H1 (cell line): ENCODE results near the gene WNK2. TPM values are rescaled to one million over a fixed set of nuclear protein-coding genes. Genes with fewer than 3 reads are reported as not detected.

Experiments
- CTCF ChIA-PET: fragments of 300-600 bp; sonication (Branson Sonifier 250); formaldehyde crosslinking; loops from one replicate; lab custom pipeline; 2021; ENCODE audit not compliant: partially characterized antibody; lab: Charles Lee
- POLR2A ChIA-PET: fragments of 300-600 bp; sonication (Branson Sonifier 250); formaldehyde crosslinking; loops from one replicate; lab custom pipeline; 2021; ENCODE audit warnings: inconsistent platforms; ENCODE audit not compliant: partially characterized antibody; lab: Charles Lee
- DNase-seq, 2 experiments: peaks; one replicate each; pipeline versions ENCODE4 v3.0.0 to v3.0.0-alpha.2; 2010 to 2022; ENCODE audit warnings: low spot score in 2 of 2, low read depth in 1 of 2, mixed read lengths in 1 of 2
- FAIRE-seq: peaks from 2 replicates; lab custom pipeline; 2011; peaks lifted over from hg19 to GRCh38; lab: Jason Lieb, UNC
- H2AFZ ChIP-seq: 2 replicates; pipeline ENCODE4 v1.8.1; 2012; ENCODE audit warnings: low read length, inconsistent platforms
- H2AK5ac ChIP-seq: 2 replicates; pipeline ENCODE4 v1.6.1; 2013; ENCODE audit warnings: low read depth, low read length
- H2BK120ac ChIP-seq: replicated peaks from 2 replicates; pipeline ENCODE3; 2013; ENCODE audit warnings: low read depth, low read length, inconsistent platforms
- H2BK12ac ChIP-seq: 2 replicates; pipeline ENCODE4 v1.6.1; 2013; ENCODE audit warnings: low read depth, low read length
- H2BK15ac ChIP-seq: 2 replicates; pipeline ENCODE4 v1.6.1; 2013; ENCODE audit warnings: low read length
- H2BK20ac ChIP-seq: 2 replicates; pipeline ENCODE4 v1.6.1; 2013; ENCODE audit warnings: low read length
- H2BK5ac ChIP-seq: 2 replicates; pipeline ENCODE4 v1.6.1; 2013; ENCODE audit warnings: low read depth, low read length
- H3K14ac ChIP-seq: 2 replicates; pipeline ENCODE4 v1.6.1; 2013; ENCODE audit warnings: inconsistent platforms; ENCODE audit not compliant: insufficient read length
- H3K18ac ChIP-seq: 2 replicates; pipeline ENCODE4 v1.6.1; 2013; ENCODE audit warnings: low read length; ENCODE audit errors: extremely low read depth
- H3K23ac ChIP-seq: 2 replicates; pipeline ENCODE4 v1.6.1; 2013; ENCODE audit warnings: inconsistent platforms; ENCODE audit not compliant: insufficient read length
- H3K23me2 ChIP-seq: 2 replicates; pipeline ENCODE4 v1.6.1; 2013; ENCODE audit warnings: low read depth, low read length
- H3K27ac ChIP-seq: 2 replicates; pipeline ENCODE4 v1.6.1; 2011; ENCODE audit warnings: low read depth, low read length, inconsistent platforms
- H3K27me3 ChIP-seq, 4 experiments: replicated peaks in 1 of 4; 1 replicate in 1 of 4; 2 replicates in 3 of 4; pipeline versions ENCODE4 v1.6.1 to v1.8.1; 2011 to 2013; ENCODE audit warnings: low read length in 3 of 4, mild to moderate bottlenecking in 3 of 4, inconsistent platforms in 2 of 4, mixed read lengths in 2 of 4, moderate library complexity in 1 of 4; ENCODE audit not compliant: control insufficient read depth in 3 of 4, insufficient read depth in 3 of 4; ENCODE audit errors: extremely low read depth in 1 of 4
- H3K36me3 ChIP-seq, 4 experiments: 2 replicates each; pipeline versions ENCODE4 v1.6.1 to v1.8.1; 2011 to 2013; ENCODE audit warnings: mild to moderate bottlenecking in 4 of 4, low read length in 3 of 4, moderate library complexity in 2 of 4, control low read depth in 1 of 4, inconsistent platforms in 1 of 4; ENCODE audit not compliant: insufficient read depth in 4 of 4, control insufficient read depth in 2 of 4
- H3K4ac ChIP-seq: replicated peaks from 2 replicates; pipeline ENCODE3; 2013; ENCODE audit warnings: low read length, low read depth, mixed read lengths, inconsistent platforms; ENCODE audit not compliant: insufficient read length
- H3K4me1 ChIP-seq, 4 experiments: replicated peaks in 1 of 4; 1 replicate in 1 of 4; 2 replicates in 3 of 4; pipeline versions ENCODE4 v1.6.1 to v1.8.1; 2011 to 2013; ENCODE audit warnings: low read length in 3 of 4, inconsistent platforms in 2 of 4, mixed read lengths in 1 of 4; ENCODE audit not compliant: insufficient read depth in 4 of 4, control insufficient read depth in 3 of 4
- H3K4me2 ChIP-seq, 2 experiments: 2 replicates each; pipeline versions ENCODE4 v1.6.1 to v1.8.1; 2011 to 2013; ENCODE audit warnings: low read depth in 2 of 2, low read length in 2 of 2, control low read depth in 1 of 2, inconsistent platforms in 1 of 2, mild to moderate bottlenecking in 1 of 2; ENCODE audit not compliant: insufficient read depth in 1 of 2
- H3K4me3 ChIP-seq, 4 experiments: fragments of 200-600, 300-600 bp in 1 of 4; sonication (generic), shearing (Covaris generic), sonication (Bioruptor Twin) in 1 of 4; 2 replicates each; pipeline versions ENCODE4 v1.5.1 to v1.8.1; 2011 to 2016; ENCODE audit warnings: low read length in 4 of 4, low read depth in 3 of 4, control low read depth in 2 of 4, inconsistent platforms in 2 of 4, mild to moderate bottlenecking in 2 of 4, mixed read lengths in 1 of 4, moderate library complexity in 1 of 4; ENCODE audit not compliant: insufficient read depth in 2 of 4; ENCODE audit errors: extremely low read depth in 1 of 4
- H3K56ac ChIP-seq: replicated peaks from 2 replicates; pipeline ENCODE3; 2013; ENCODE audit warnings: low read depth, mild to moderate bottlenecking, mixed read lengths, low read length, inconsistent platforms; ENCODE audit not compliant: insufficient read length
- H3K79me1 ChIP-seq: 2 replicates; pipeline ENCODE4 v1.6.1; 2013; ENCODE audit warnings: low read depth, low read length, control low read depth
- H3K79me2 ChIP-seq, 2 experiments: 2 replicates each; pipeline versions ENCODE4 v1.6.1 to v1.8.1; 2012 to 2013; ENCODE audit warnings: low read length in 2 of 2, mild to moderate bottlenecking in 2 of 2, inconsistent platforms in 1 of 2; ENCODE audit not compliant: insufficient read depth in 2 of 2, control insufficient read depth in 1 of 2
- H3K9ac ChIP-seq, 4 experiments: replicated peaks in 1 of 4; 1 replicate in 1 of 4; 2 replicates in 3 of 4; pipeline versions ENCODE4 v1.6.1 to v1.8.1; 2011 to 2013; ENCODE audit warnings: low read depth in 3 of 4, low read length in 3 of 4, control low read depth in 2 of 4, mild to moderate bottlenecking in 2 of 4, moderate library complexity in 2 of 4, inconsistent platforms in 1 of 4; ENCODE audit errors: extremely low read depth in 1 of 4
- H3K9me3 ChIP-seq, 2 experiments: 2 replicates each; pipeline versions ENCODE4 v1.6.1 to v1.8.1; 2012 to 2013; ENCODE audit warnings: mild to moderate bottlenecking in 2 of 2, moderate library complexity in 2 of 2, control low read depth in 1 of 2, inconsistent platforms in 1 of 2, low read depth in 1 of 2, low read length in 1 of 2, mixed read lengths in 1 of 2; ENCODE audit not compliant: insufficient read depth in 2 of 2
- H4K20me1 ChIP-seq, 2 experiments: replicated peaks in 1 of 2; 2 replicates each; pipeline versions ENCODE3 to v1.8.1; 2011 to 2013; ENCODE audit warnings: inconsistent platforms in 2 of 2, low read length in 2 of 2, mild to moderate bottlenecking in 1 of 2; ENCODE audit not compliant: insufficient read depth in 2 of 2, control insufficient read depth in 1 of 2
- H4K5ac ChIP-seq: 2 replicates; pipeline ENCODE4 v1.6.1; 2013; ENCODE audit warnings: low read length, low read depth, mixed read lengths, inconsistent platforms; ENCODE audit not compliant: insufficient read length
- H4K8ac ChIP-seq: 2 replicates; pipeline ENCODE4 v1.8.0; 2013; ENCODE audit warnings: mild to moderate bottlenecking, moderate library complexity, low read length, inconsistent platforms; ENCODE audit not compliant: insufficient read depth; ENCODE audit errors: extremely low read depth
- H4K91ac ChIP-seq: replicated peaks from 2 replicates; pipeline ENCODE3; 2013; ENCODE audit warnings: low read length, mixed read lengths, inconsistent platforms; ENCODE audit not compliant: insufficient read length
- BCL11A ChIP-seq, 2 experiments: IDR thresholded peaks; one replicate each; pipeline ENCODE4 v1.6.1; 2011; ENCODE audit warnings: low read depth in 2 of 2, low read length in 2 of 2, mild to moderate bottlenecking in 2 of 2
- CBX8 ChIP-seq: fragments of 300-800, 300-1000 bp; sonication (generic); IDR thresholded peaks from 2 replicates; pipeline ENCODE4 v1.7.1; 2016; ENCODE audit warnings: low read depth, low read length, borderline replicate concordance
- CREB1 ChIP-seq: IDR thresholded peaks from 2 replicates; pipeline ENCODE4 v1.6.1; 2012; ENCODE audit warnings: inconsistent platforms
- MAFK ChIP-seq: IDR thresholded peaks from 2 replicates; pipeline ENCODE4 v1.6.1; 2012; ENCODE audit warnings: low read depth, mild to moderate bottlenecking, improper control_type of control experiment, low read length
- NANOG ChIP-seq: IDR thresholded peaks from 2 replicates; pipeline ENCODE4 v1.6.1; 2011; ENCODE audit warnings: low read length, low read depth, mild to moderate bottlenecking, inconsistent platforms; ENCODE audit not compliant: insufficient read depth, poor library complexity, severe bottlenecking
- POLR2AphosphoS5 ChIP-seq: IDR thresholded peaks from 2 replicates; pipeline ENCODE4 v1.6.1; 2011; ENCODE audit warnings: low read depth, low read length
- RAD21 ChIP-seq, 2 experiments: IDR thresholded peaks in 1 of 2; conservative IDR thresholded peaks in 1 of 2; 2 replicates each; pipeline ENCODE4 v1.6.1; 2011; ENCODE audit warnings: low read depth in 2 of 2, low read length in 2 of 2, improper control_type of control experiment in 1 of 2, inconsistent platforms in 1 of 2, mild to moderate bottlenecking in 1 of 2, moderate library complexity in 1 of 2
- TBP ChIP-seq: IDR thresholded peaks from 2 replicates; pipeline ENCODE4 v1.6.1; 2011; ENCODE audit warnings: low read depth, low read length, improper control_type of control experiment
- ZNF274 ChIP-seq: IDR thresholded peaks from 2 replicates; pipeline ENCODE4 v1.7.0; 2012; ENCODE audit warnings: low read length, borderline replicate concordance; ENCODE audit errors: extremely low read depth
- WGBS, 2 experiments: shearing (Covaris generic) in 1 of 2; methylation state at CpG; one replicate each; pipeline versions ENCODE4 v1.1.6 to v1.1.7; 2013 to 2015; ENCODE audit warnings: low lambda C conversion rate in 2 of 2, mixed read lengths in 2 of 2, inconsistent platforms in 1 of 2, low coverage in 1 of 2, missing lambda C conversion rate in 1 of 2; ENCODE audit not compliant: insufficient replicate concordance in 2 of 2, insufficient coverage in 1 of 2, insufficient read length in 1 of 2; ENCODE audit errors: extremely low coverage in 1 of 2, missing lambda C conversion rate in 1 of 2; 5-methylcytosine and 5-hydroxymethylcytosine counted together
- polyA plus RNA-seq, 7 experiments: library from polyadenylated mRNA; depleted of rRNA in 3 of 7; stranded (reverse) in 5 of 7; unstranded in 2 of 7; fragments of >200 nt in 5 of 7; fragments of 200-250 nt in 2 of 7; gene quantifications; 1 replicate in 5 of 7; 2 replicates in 1 of 7; 4 replicates in 1 of 7; pipeline versions ENCODE4 v1.2.1 to v1.2.3, GENCODE V29; 2011 to 2013; ENCODE audit warnings: missing spikeins in 2 of 7, mixed read lengths in 2 of 7
- total RNA-seq: library from RNA; stranded (reverse); fragmentation: NEBNext Ultra II Directional; extraction: Animal tissue kit (Norgen Biotek cat#: 25700); gene quantifications from 2 replicates; pipeline ENCODE4 v1.2.1, GENCODE V29; 2021
- TF ChIP-seq, protein P1 (sequence below): IDR thresholded peaks from 2 replicates; pipeline ENCODE4 v1.6.1; 2012; ENCODE audit warnings: low read length, inconsistent platforms
- TF ChIP-seq, protein P2 (sequence below): IDR thresholded peaks from 2 replicates; pipeline ENCODE4 v1.6.1; 2012; ENCODE audit warnings: inconsistent platforms

WNK2 gene
- total and polyA plus RNA-seq, 2 of the 8 experiments (the other 6 are each of a cell fraction or from before 2014, with no cell fraction given): 12.0 to 87.2 TPM

- H3K23ac ChIP-seq: no peak overlapping the region
- POLR2A ChIA-PET: no interaction called here
- TF ChIP-seq POLR2AphosphoS5 (no peak), MAFK (no peak), ZNF274 (no peak), BCL11A (IDR thresholded peaks at IDR 0.05; ENCODE audit: low read depth in 2 of 2, low read length in 2 of 2) (no peak), CREB1 (no peak), TBP (no peak), RAD21 (IDR thresholded peaks at IDR 0.05 in 1 of 2, conservative IDR thresholded peaks at IDR 0.05 in 1 of 2; ENCODE audit: low read depth in 2 of 2, low read length in 2 of 2) (no peak), CBX8 (no peak), NANOG (no peak)
- TF ChIP-seq, protein P1, sequence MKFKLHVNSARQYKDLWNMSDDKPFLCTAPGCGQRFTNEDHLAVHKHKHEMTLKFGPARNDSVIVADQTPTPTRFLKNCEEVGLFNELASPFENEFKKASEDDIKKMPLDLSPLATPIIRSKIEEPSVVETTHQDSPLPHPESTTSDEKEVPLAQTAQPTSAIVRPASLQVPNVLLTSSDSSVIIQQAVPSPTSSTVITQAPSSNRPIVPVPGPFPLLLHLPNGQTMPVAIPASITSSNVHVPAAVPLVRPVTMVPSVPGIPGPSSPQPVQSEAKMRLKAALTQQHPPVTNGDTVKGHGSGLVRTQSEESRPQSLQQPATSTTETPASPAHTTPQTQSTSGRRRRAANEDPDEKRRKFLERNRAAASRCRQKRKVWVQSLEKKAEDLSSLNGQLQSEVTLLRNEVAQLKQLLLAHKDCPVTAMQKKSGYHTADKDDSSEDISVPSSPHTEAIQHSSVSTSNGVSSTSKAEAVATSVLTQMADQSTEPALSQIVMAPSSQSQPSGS: no peak
- TF ChIP-seq, protein P2, sequence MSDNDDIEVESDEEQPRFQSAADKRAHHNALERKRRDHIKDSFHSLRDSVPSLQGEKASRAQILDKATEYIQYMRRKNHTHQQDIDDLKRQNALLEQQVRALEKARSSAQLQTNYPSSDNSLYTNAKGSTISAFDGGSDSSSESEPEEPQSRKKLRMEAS: no peak
These were observed 69.7 kb downstream of the WNK2 start for GRCh38 chr9:93253633-93254032.

More at GRCh38 chr9:93253633-93254032, 69.7 kb downstream of the WNK2 start:
- Histone ChIP-seq H2BK5ac (no peak overlapping the region), H2BK120ac (no peak overlapping the region), H3K9me3 (no peaks in the 10 kb centered on the region), H3K4me3 (no peak overlapping the region), H3K56ac (no peak overlapping the region), H3K23me2 (no peaks in the 10 kb centered on the region), H3K4ac (no peak overlapping the region), H2AK5ac (no peak overlapping the region), H3K4me1 (no peaks in the 10 kb centered on the region; a peak in 1 of 7 replicates), H3K14ac (no peak overlapping the region), H2BK20ac (no peak overlapping the region), H3K27ac (no peak overlapping the region), H3K4me2 (no peak overlapping the region), H4K8ac (no peak overlapping the region), H4K91ac (no peak overlapping the region), H3K18ac (no peak overlapping the region), H4K5ac (no peak overlapping the region), H3K9ac (no peak overlapping the region), H3K79me1 (no peaks in the 10 kb centered on the region), H2BK15ac (no peak overlapping the region), H3K27me3 (no peaks in the 10 kb centered on the region), H4K20me1 (peaks cover 0 to 16% of the 10 kb centered on the region in 2 experiments), H2AFZ (no peak overlapping the region), H2BK12ac (no peak overlapping the region), H3K79me2 (no peaks in the 10 kb centered on the region), H3K36me3 (peaks cover 0 to 8% (median 2%) of the 10 kb centered on the region in 4 experiments; a peak in 6 of 8 replicates)
- no peak for DNase-seq
- CTCF ChIA-PET: interaction anchor here (0.7 to 1.4 kb wide), 6 partner anchors 9 to 99 kb away, joined by 3 to 5 read pairs (median 3); no protein-coding TSS in a partner anchor
- WGBS, 2 experiments: 97% methylated on average over 10 of the region's 10 CpGs; no CpG with 5 or more reads in 1 of the 2 experiments
- no peak for FAIRE-seq
